K562 (cell line): ENCODE results near the gene SBK3. TPM values are rescaled to one million over a fixed set of nuclear protein-coding genes. Genes with fewer than 3 reads are reported as not detected.

Experiments
- IRF2 ChIP-seq: sonication (generic); formaldehyde crosslinking; IDR thresholded peaks from 2 replicates; pipeline ENCODE4 v1.8.1; 2022; ENCODE audit warnings: mild to moderate bottlenecking, missing genetic modification reagents
- NFATC3 ChIP-seq: fragments of 450-650 bp; IDR thresholded peaks from 2 replicates; pipeline ENCODE4 v1.6.1; 2017; ENCODE audit warnings: mild to moderate bottlenecking
- ZBTB33 ChIP-seq: sonication (generic); formaldehyde crosslinking; IDR thresholded peaks from 2 replicates; pipeline ENCODE4 v1.8.1; 2023; ENCODE audit warnings: mild to moderate bottlenecking, missing genetic modification reagents
- ZBTB40 ChIP-seq, 2 experiments: fragments of 450-650 bp in 1 of 2; sonication (generic) in 1 of 2; formaldehyde crosslinking in 1 of 2; IDR thresholded peaks; 2 replicates each; pipeline versions ENCODE4 v1.7.1 to v1.9.0; 2016 to 2022; ENCODE audit warnings: inconsistent platforms in 1 of 2, mild to moderate bottlenecking in 1 of 2, missing genetic modification reagents in 1 of 2
- ZFP91 ChIP-seq: sonication (generic); formaldehyde crosslinking; IDR thresholded peaks from 2 replicates; pipeline ENCODE4 v1.8.0; 2022; ENCODE audit warnings: mild to moderate bottlenecking, missing genetic modification reagents
- ZFPM2 ChIP-seq: fragments of 250-450 bp; sonication (Bioruptor Pico); IDR thresholded peaks from 2 replicates; pipeline ENCODE4 v1.5.1; 2022; ENCODE audit warnings: mild to moderate bottlenecking
- ZNF140 ChIP-seq: fragments of 250-450 bp; sonication (Bioruptor Pico); IDR thresholded peaks from 2 replicates; pipeline ENCODE4 v1.8.0; 2021; ENCODE audit warnings: moderate library complexity, mild to moderate bottlenecking, inconsistent platforms
- ZNF644 ChIP-seq: fragments of 200-800 bp; sonication (Bioruptor generic); IDR thresholded peaks from 2 replicates; pipeline ENCODE4 v1.6.1; 2016; ENCODE audit warnings: low read depth, missing genetic modification characterization, missing compliant biosample characterization
- polyA plus RNA-seq, 8 experiments: library from polyadenylated mRNA; depleted of rRNA in 4 of 8; stranded (reverse) in 5 of 8; unstranded in 3 of 8; fragments of >200 nt; fragmentation: Nextera tagmentation in 2 of 8; fragmentation: Illumina TruSeq in 1 of 8; extraction: Ambion mirVana in 2 of 8; extraction: Trizol in 1 of 8; gene quantifications; 2 replicates each; pipeline versions ENCODE4 v1.2.1 to v1.2.3, GENCODE V29; 2011 to 2014; ENCODE audit warnings: inconsistent platforms in 1 of 8, missing spikeins in 1 of 8
- total RNA-seq, 7 experiments: library from RNA; depleted of rRNA in 6 of 7; stranded (reverse); fragments of >200 nt in 6 of 7; fragmentation: Illumina TruSeq in 2 of 7; extraction: Trizol in 2 of 7; gene quantifications; 2 replicates each; pipeline versions ENCODE4 v1.2.1 to v1.2.3, GENCODE V29; 2011 to 2021; ENCODE audit warnings: low replicate concordance in 1 of 7

Gene SBK3
- total and polyA plus RNA-seq, 9 of the 15 experiments (the other 6 are each of a cell fraction or from before 2014, with no cell fraction given) = 0.11 to 0.43 (median 0.13) TPM; not detected in 6

GRCh38 chr19:55527197-55528029 lies 17.9 kb downstream of the SBK3 start (continued):
- TF ChIP-seq ZBTB40 (IDR thresholded peaks at IDR 0.05) (no peak), ZBTB40 (CRISPR knock-in tag; IDR thresholded peaks at IDR 0.05) (peak; percentile 31; the same call in 1 of the 2 replicates), ZFP91 (CRISPR knock-in tag) (0 out of 2 replicates have a peak, but pooled peaks have one; percentile 34), IRF2 (CRISPR knock-in tag) (peak; percentile 85; the same call in 1 of the 2 replicates), NFATC3 (no peak), ZNF644 (tag) (peak; percentile 72; the same call in 1 of the 2 replicates), ZBTB33 (CRISPR knock-in tag) (peak; percentile 14; the same call in 1 of the 2 replicates), ZFPM2 (CRISPR knock-in tag) (no peak), ZNF140 (no peak)
- TF ChIP-seq, all 486 proteins: peak for 12
